Hepatocyte (in vitro differentiated cells): ENCODE data around the gene PHC1. TPM values are rescaled to one million over a fixed set of nuclear protein-coding genes. Genes with fewer than 3 reads are reported as not detected.

Experiments used
- DNase-seq: peaks from one replicate; pipeline ENCODE4 v3.0.0-alpha.2; 2016; ENCODE audit warnings: low spot score
- H2AFZ ChIP-seq: fragments of 200-600 bp; sonication (generic); 2 replicates; pipeline ENCODE4 v1.6.0; 2016; ENCODE audit warnings: antibody characterized with exemption, mild to moderate bottlenecking
- H3K27ac ChIP-seq: fragments of 200-600 bp; sonication (generic); 2 replicates; pipeline ENCODE4 v1.5.1; 2016; ENCODE audit warnings: mild to moderate bottlenecking
- H3K27me3 ChIP-seq: fragments of 200-600 bp; sonication (generic); 2 replicates; pipeline ENCODE4 v1.6.1; 2016
- H3K36me3 ChIP-seq: fragments of 200-600 bp; sonication (generic); replicated peaks from 2 replicates; pipeline ENCODE4 v1.5.1; 2016; ENCODE audit warnings: low read depth; ENCODE audit not compliant: insufficient read depth
- H3K4me1 ChIP-seq: fragments of 200-600 bp; sonication (generic); 2 replicates; pipeline ENCODE4 v1.5.1; 2016; ENCODE audit warnings: mild to moderate bottlenecking, moderate library complexity; ENCODE audit not compliant: insufficient read depth
- H3K4me2 ChIP-seq: fragments of 200-600 bp; sonication (generic); 2 replicates; pipeline ENCODE4 v1.6.0; 2016
- H3K4me3 ChIP-seq: fragments of 200-600 bp; sonication (generic); 2 replicates; pipeline ENCODE4 v1.5.1; 2016; ENCODE audit warnings: mild to moderate bottlenecking
- H3K79me2 ChIP-seq: fragments of 200-600 bp; sonication (generic); 2 replicates; pipeline ENCODE4 v1.6.0; 2017; ENCODE audit warnings: mild to moderate bottlenecking
- H3K9me2 ChIP-seq: fragments of 200-600 bp; sonication (generic); replicated peaks from 2 replicates; pipeline ENCODE4 v1.6.0; 2017; ENCODE audit warnings: mild to moderate bottlenecking; ENCODE audit not compliant: insufficient read depth
- H3K9me3 ChIP-seq: fragments of 200-600 bp; sonication (generic); 2 replicates; pipeline ENCODE4 v1.5.1; 2016; ENCODE audit warnings: low read depth, mild to moderate bottlenecking
- H4K20me1 ChIP-seq: fragments of 200-600 bp; sonication (generic); 2 replicates; pipeline ENCODE4 v1.6.0; 2016; ENCODE audit warnings: mild to moderate bottlenecking; ENCODE audit not compliant: insufficient read depth, poor library complexity, severe bottlenecking
- CTCF ChIP-seq: fragments of 200-600 bp; sonication (generic); IDR thresholded peaks from 2 replicates; pipeline ENCODE4 v1.5.1; 2016; ENCODE audit warnings: antibody characterized with exemption, mild to moderate bottlenecking; ENCODE audit not compliant: poor library complexity
- EZH2 ChIP-seq: fragments of 200-600 bp; sonication (generic); IDR thresholded peaks from 2 replicates; pipeline ENCODE4 v1.6.1; 2016; ENCODE audit warnings: antibody characterized with exemption, mild to moderate bottlenecking, borderline replicate concordance
- EZH2phosphoT487 ChIP-seq: fragments of 200-600 bp; sonication (generic); IDR thresholded peaks from one replicate; pipeline ENCODE4 v1.6.1; 2018; ENCODE audit warnings: antibody characterized with exemption, mild to moderate bottlenecking, low read depth, moderate library complexity; ENCODE audit not compliant: unreplicated experiment, severe bottlenecking
- WGBS: methylation state at CpG from one replicate; pipeline ENCODE4 v1.1.6; 2016; ENCODE audit warnings: low lambda C conversion rate; ENCODE audit errors: missing lambda C conversion rate; 5-methylcytosine and 5-hydroxymethylcytosine counted together
- polyA plus RNA-seq: library from polyadenylated mRNA; unstranded; fragments of >200 nt; fragmentation: Nextera tagmentation; extraction: Ambion mirVana; gene quantifications from 2 replicates; pipeline ENCODE4 v1.2.1, GENCODE V29; 2016
- total RNA-seq: library from RNA; depleted of rRNA; stranded (reverse); fragments of >200 nt; gene quantifications from 2 replicates; pipeline ENCODE4 v1.2.3, GENCODE V29; 2014

PHC1 gene
- total and polyA plus RNA-seq, 2 experiments from 2014 or later, result 25.8 to 38.8 TPM

- no peaks in the 10 kb centered on the region for H4K20me1 ChIP-seq
- no peak within 1 kb of the TSS for H3K27ac ChIP-seq
- no peaks in the 10 kb centered on the region for H3K27me3 ChIP-seq
- H3K4me2 ChIP-seq, result no peak within 1 kb of the TSS
- no peaks in the 10 kb centered on the region for H3K36me3 ChIP-seq
- H3K79me2 ChIP-seq, result no peaks in the 10 kb centered on the region
- H3K4me1 ChIP-seq, result no peaks in the 10 kb centered on the region
- H3K9me3 ChIP-seq, result no peaks in the 10 kb centered on the region
- no peak within 1 kb of the TSS for H2AFZ ChIP-seq
- TF ChIP-seq EZH2phosphoT487, result no peak
- no peak for TF ChIP-seq EZH2
- TF ChIP-seq CTCF, result no peak
- no peak for DNase-seq
- H3K9me2 ChIP-seq, result no peaks in the 10 kb centered on the region
- 91% methylated on average over 2 of the region's 2 CpGs for WGBS
- H3K4me3 ChIP-seq, result no peak within 1 kb of the TSS
Measured at GRCh38 chr12:8989413-8989812, 75.1 kb downstream of the PHC1 start, which contains the start of gene KLRG1. TSS of gene KLRG1 (plus strand) at chr12:8989546. CDS start at chr12:8989636, 90 bp downstream.

Other genes starting within 250 kb of the PHC1 start
- gene RIMKLB, start 216.5 kb upstream of the PHC1 start, total RNA-seq, result 28.9 and 37.3 TPM in 2 replicates
- 20.7 and 25.7 TPM in 2 replicates for gene RIMKLB, start 216.5 kb upstream of the PHC1 start, polyA plus RNA-seq
- gene A2ML1, start 91.9 kb upstream of the PHC1 start, total RNA-seq, result 0.72 and 1.1 TPM in 2 replicates
- 0.38 and 1.0 TPM in 2 replicates for gene A2ML1, start 91.9 kb upstream of the PHC1 start, polyA plus RNA-seq
- gene M6PR, start 35.1 kb downstream of the PHC1 start, total RNA-seq, result 127 and 150 TPM in 2 replicates
- gene M6PR, start 35.1 kb downstream of the PHC1 start, polyA plus RNA-seq, result 133 and 137 TPM in 2 replicates
- gene KLRG1, start 75.0 kb downstream of the PHC1 start, total RNA-seq, result 0.24 and 0.37 TPM in 2 replicates
- 0.45 and 1.8 TPM in 2 replicates for gene KLRG1, start 75.0 kb downstream of the PHC1 start, polyA plus RNA-seq
- 567 and 598 TPM in 2 replicates for gene A2M, start 201.4 kb downstream of the PHC1 start, total RNA-seq
- gene A2M, start 201.4 kb downstream of the PHC1 start, polyA plus RNA-seq, result 426 and 463 TPM in 2 replicates